Stimulated activated CD8-positive, alpha-beta memory T cell treated with anti-CD3 and anti-CD28 coated beads, Interleukin-4, amount 100 ng/mL, for 4 hours (primary cell): Measurements from ENCODE around the gene SPECC1.
"Not testable (repeated sequence)": the region's sequence is repeated elsewhere in the genome, so short reads cannot be mapped to it uniquely, and the experiment has no call there.

Experiments used
- DNase-seq, 2 donors: peaks; one replicate each; pipeline ENCODE4 v3.0.0-alpha.2; 2020; ENCODE audit warnings: low read depth in 2 of 2, low spot score in 1 of 2

SPECC1 gene

GRCh38 chr17:20092261-20092867, 83.2 kb downstream of the SPECC1 start:
- no peak for DNase-seq

- DNase-seq = no peak
Measured at GRCh38 chr17:20092973-20093626, 83.9 kb downstream of the SPECC1 start.

- DNase-seq = no peak
Measured at GRCh38 chr17:20094777-20095176, 85.6 kb downstream of the SPECC1 start.

DNA sequence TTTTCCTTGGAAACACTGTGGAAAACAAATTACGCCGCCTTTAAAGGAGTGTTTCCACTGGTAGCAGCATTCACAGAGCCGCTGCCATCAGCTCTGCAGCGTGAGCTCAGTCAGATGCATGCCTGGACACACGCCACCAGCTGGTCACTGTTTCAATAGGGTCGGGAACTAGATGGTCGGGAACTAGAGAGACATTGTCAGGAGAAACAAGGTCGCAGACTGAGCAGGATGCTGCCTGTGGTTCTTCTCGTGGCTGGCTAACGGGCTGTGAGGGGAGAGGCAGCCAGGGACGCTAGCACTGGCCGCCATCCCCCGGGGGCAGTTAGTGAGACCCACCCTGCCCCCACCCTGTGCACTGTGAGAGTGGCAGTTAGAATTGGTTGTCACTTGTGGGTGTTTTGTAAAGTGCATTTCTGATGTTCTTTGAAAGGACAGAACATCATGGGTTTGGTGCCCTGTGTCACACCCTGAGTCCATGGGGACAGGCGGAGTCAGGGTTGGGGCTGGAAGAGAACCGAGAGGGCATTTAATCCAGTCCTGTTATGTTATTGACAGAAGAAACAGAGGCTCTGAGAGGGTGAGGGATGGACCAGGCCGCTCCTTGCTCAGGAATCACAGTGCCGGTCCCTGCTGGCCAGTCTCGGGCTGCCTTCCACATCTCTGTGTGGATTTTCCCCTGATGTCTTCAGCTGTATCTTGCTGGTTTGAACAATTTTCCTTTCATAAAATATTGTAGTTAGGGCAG, 86.3 kb downstream of the SPECC1 start:
- no peak for DNase-seq

- no peak for DNase-seq
Measured at GRCh38 chr17:20096430-20096829, 87.3 kb downstream of the SPECC1 start.

DNA sequence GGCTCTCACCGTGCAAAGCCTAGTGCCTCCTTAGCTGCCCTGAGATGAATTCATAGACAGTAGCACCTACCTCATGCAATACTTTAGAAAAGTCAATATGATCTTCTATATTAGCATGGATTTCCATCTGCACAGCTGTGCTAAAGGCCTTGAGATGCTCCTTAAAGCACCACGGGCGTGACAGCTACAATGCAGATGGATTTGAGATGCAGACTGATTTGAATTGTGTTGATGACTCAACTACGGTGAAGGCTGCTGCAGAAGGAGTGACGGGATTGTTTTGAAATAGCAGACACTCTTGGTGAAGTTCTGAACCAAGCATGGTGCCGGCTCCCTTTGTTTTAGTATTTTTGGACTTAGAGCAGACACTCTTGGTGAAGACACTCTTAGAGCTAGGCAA, 88.2 kb downstream of the SPECC1 start:
- DNase-seq = no peak

- no peak for DNase-seq
Measured at GRCh38 chr17:20098314-20098713, 89.2 kb downstream of the SPECC1 start.

DNA sequence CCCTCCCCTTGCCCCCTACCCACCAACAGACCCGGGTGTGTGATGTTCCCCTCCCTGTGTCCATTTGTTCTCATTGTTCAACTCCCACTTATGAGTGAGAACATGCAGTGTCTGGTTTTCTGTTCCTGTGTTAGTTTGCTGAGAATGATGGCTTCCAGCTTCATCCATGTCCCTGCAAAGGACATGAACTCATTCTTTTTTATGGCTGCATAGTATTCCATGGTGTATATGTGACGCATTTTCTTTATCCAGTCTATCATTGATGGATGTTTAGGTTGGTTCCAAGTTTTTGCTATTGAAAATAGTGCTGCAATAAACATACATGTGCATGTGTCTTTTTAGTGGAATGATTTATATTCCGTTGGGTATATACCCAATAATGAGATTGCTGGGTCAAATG, 91.6 kb downstream of the SPECC1 start:
- not testable (repeated sequence) for DNase-seq

GRCh38 chr17:20103454-20104446, 94.6 kb downstream of the SPECC1 start:
- no peak for DNase-seq

GRCh38 chr17:20105539-20106280, 96.6 kb downstream of the SPECC1 start:
- DNase-seq = no peak

DNA sequence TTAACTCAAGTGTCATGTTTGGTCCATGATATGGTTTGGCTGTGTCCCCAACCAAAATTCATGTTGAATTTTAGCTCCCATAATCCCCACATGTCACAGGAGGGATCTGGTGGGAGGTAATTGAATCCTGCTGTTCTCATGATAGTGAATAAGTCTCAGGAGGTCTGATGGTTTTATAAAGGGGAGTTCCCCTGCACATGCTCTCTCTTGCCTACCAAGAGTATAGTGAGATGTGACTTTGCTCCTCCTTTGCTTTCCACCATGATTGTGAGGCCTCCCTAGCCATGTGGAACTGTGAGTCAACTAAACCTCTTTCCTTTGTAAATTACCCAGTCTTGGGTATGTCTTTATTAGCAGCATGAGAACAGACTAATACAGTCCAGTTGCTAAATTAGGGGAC, 97.3 kb downstream of the SPECC1 start:
- not testable (repeated sequence) for DNase-seq

DNA sequence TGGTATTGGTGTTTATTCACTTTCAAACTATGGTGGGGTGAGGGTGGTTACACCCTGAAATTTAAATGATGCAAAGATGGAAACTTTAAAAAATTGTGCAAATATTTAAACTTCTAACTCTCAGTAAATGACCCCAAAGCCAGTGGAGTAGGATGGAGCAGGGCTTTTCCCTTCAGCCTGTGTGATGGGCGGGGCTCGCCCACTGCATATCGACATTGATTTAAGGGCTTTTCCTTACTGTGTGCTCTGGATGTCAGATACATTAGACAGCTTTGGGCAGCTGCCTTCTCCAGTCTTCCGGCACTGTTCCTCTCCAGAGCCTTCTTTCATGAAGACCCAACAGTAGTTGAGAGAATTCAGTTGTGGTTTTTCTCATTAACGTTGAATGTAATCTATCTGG, 99.9 kb downstream of the SPECC1 start:
- DNase-seq = no peak

GRCh38 chr17:20111538-20111937, 102.4 kb downstream of the SPECC1 start:
- no peak for DNase-seq

GRCh38 chr17:20114466-20114865, 105.3 kb downstream of the SPECC1 start:
- no peak for DNase-seq

DNA sequence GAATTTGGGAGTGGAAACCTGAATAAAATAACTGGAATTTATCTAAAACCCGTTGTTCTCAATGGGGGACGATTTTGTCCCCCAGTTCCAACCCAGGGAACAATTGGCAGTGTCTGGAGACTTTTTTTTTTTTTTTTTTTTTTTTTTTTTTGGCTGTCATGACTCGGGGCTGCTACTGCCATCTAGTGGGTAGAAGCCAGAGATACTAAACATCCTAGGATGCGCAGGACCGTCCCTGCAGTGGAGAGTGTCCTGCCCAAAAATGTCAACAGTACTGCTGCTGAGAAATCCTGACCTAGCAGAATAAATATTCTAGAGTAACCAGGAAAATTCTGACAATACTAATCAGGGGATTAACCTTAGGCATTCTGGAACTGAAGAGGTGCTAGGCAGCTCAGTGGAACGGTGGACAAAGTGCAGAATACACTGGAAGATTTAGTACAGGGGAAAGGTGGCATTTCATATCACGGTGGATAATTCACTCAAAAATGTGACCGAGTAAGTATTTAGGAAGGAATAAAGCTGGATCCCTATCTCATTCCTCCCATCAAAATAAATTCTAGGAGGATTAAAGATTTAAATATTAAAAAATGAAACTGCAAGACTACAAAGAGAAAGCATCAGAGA, 107.6 kb downstream of the SPECC1 start:
- DNase-seq = peak in 1 of 2 donors; percentile 16

DNA sequence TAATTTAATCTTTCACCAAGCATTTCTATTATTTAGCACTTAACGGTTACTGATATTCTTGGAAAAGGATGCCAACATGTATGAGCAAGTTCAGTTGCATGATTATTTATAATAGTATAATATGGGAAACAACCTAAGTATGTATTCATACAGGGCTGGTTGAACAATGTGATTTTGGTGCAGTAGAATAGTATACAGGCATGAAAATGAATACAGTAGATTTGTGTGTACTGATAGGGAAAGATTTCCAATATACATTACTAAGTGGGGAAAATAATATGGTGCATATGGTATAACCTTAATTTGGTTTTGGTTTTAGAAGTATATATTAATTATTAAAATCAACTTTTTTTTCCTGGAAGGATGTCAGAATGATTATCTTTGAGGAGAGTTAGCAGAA, 109.1 kb downstream of the SPECC1 start:
- DNase-seq = no peak

DNA sequence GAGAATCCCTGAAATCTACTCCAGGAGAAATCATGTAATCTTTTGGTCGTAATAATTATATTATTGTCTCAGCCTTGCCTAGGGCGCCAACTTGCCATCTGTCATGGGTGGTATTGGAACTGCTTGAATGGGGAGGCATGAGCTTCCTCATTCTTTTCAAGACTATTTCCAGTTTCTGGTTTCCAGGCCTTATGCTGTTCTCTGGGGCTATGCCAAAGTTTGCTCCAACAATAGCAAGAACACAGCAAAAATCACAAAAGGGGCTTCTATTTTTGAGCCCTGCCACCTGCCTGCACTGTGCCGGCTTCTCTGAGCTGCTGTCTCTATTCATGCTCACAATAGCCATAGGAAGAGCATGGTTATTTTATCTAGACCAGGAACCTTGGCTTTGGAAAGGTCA, 111.7 kb downstream of the SPECC1 start:
- DNase-seq = no peak

- peak; percentile 38 to 43 for DNase-seq
Measured at GRCh38 chr17:20121359-20122253, 112.4 kb downstream of the SPECC1 start.

DNA sequence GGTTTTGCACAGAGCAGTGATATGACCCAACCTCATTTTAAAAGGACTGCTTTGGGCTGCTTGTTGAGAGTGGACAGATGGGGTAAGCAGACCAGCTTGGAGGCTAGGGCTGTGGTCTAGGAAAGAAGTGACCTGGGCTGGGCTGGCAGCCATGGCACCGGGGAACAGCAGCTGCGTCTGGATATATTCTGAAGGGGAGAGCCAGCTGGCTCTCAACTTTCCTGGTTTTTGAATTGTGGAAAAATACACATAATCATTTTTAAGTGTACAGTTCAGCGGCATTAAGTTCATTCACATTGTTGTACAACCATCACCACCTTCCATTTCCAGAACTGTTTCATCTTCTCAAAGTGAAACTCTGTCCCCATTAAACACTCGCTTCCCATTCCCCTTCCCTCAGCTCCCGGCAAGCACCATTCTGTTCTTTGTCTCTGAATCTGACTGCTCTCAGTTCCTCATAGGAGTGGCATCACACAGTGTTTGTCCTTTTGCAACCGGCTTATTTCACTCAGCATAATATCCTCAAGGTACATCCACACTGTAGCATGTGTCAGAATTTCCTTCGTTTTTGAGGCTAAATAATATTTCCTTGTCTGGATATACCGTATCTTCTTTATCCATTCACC, 113.2 kb downstream of the SPECC1 start:
- no peak for DNase-seq
